GM12872 (cell line): Measurements from ENCODE around the gene ELMO2.

Experiments used
- TF ChIP-seq, protein P1 (sequence below): IDR thresholded peaks from 3 replicates; pipeline ENCODE4 v1.5.1; 2011; ENCODE audit warnings: low read depth, mild to moderate bottlenecking, low read length, moderate library complexity; ENCODE audit not compliant: insufficient read depth

Gene ELMO2, protein sequence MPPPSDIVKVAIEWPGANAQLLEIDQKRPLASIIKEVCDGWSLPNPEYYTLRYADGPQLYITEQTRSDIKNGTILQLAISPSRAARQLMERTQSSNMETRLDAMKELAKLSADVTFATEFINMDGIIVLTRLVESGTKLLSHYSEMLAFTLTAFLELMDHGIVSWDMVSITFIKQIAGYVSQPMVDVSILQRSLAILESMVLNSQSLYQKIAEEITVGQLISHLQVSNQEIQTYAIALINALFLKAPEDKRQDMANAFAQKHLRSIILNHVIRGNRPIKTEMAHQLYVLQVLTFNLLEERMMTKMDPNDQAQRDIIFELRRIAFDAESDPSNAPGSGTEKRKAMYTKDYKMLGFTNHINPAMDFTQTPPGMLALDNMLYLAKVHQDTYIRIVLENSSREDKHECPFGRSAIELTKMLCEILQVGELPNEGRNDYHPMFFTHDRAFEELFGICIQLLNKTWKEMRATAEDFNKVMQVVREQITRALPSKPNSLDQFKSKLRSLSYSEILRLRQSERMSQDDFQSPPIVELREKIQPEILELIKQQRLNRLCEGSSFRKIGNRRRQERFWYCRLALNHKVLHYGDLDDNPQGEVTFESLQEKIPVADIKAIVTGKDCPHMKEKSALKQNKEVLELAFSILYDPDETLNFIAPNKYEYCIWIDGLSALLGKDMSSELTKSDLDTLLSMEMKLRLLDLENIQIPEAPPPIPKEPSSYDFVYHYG

DNA sequence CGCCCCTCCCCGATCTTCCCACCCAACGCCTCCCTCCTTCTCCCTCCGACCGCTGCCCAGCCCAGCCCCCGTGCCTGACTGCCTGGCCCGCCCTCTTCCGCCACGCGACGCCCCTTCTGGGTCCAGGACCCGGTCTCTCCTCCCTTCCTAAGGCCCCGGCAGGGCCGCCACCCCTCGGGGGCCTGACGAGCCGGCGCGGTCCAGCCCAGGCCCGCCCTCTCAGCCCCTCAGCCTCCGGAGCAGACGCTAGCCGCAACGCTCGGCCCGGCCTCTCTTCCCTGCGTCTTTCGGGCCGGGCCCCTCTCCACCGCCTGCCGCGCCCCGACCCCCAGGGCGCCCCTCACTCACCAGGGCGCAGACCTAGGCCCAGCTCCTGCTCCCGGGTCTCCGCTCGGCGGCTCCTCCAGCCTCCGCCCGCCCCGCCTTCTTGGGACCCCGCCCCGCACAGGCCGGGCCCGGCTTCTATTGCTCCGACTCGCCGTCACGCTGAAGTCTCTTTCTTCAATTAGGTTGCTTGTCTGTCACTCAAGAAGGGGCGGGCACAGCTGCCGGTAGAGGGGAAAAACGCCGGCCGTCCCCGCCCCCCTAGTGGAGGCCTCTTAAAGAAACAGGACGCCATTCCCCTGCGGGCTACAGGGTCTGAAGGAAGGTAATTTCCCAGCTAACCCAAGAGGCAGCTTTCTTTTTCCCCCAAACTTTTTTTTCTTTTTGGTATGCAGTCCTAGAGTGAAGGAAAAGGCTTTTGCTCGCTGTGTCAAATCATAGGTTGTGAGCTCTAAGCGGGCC lies at the start of gene ELMO2:
TSS of gene ELMO2 (minus strand) at position 416 of the 786 bp plus-strand sequence. CDS start 12,133 bp downstream, outside the sequence.
- TF ChIP-seq, protein P1, sequence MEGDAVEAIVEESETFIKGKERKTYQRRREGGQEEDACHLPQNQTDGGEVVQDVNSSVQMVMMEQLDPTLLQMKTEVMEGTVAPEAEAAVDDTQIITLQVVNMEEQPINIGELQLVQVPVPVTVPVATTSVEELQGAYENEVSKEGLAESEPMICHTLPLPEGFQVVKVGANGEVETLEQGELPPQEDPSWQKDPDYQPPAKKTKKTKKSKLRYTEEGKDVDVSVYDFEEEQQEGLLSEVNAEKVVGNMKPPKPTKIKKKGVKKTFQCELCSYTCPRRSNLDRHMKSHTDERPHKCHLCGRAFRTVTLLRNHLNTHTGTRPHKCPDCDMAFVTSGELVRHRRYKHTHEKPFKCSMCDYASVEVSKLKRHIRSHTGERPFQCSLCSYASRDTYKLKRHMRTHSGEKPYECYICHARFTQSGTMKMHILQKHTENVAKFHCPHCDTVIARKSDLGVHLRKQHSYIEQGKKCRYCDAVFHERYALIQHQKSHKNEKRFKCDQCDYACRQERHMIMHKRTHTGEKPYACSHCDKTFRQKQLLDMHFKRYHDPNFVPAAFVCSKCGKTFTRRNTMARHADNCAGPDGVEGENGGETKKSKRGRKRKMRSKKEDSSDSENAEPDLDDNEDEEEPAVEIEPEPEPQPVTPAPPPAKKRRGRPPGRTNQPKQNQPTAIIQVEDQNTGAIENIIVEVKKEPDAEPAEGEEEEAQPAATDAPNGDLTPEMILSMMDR = no peak

DNA sequence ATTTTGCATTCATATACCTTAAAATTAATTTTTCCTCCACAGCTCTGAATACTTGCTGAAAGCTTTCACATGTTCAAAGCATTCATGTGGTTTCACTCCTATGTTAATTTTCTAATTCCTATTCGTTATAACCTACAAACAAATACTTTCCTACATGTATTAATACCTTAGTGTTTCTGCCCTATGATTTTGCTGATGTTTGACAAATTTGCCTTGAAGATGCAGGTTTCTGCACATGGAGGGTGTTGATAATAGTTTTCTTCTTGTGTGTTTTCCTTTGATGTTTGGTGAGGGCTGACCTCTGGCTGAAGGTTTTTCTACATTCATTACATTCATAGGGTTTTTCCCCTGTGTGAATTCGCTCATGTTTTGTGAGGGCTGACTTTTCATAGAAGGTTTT lies 49.3 kb upstream of the ELMO2 start:
- TF ChIP-seq, protein P1 = no peak

DNA sequence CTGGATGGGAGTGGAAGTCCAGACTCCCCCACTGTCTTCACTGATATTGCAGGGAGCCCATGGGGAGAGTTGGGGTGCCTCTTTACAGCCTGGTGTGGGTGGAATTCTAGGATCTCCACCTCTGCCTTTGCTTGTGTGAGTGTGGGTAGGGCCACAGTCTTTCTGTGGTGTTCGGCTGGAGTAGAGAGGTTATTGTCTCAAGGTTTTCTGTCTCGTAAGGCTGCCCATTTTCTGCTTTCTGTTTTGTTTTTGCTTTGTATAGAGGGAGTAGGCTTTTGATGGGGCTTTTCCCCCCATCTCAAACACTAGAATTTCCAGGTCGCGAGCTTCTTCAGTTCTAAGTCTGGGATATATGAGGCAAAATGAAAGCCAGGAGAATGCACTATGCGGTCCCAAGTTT lies 40.4 kb upstream of the ELMO2 start:
- TF ChIP-seq, protein P1 = no peak

DNA sequence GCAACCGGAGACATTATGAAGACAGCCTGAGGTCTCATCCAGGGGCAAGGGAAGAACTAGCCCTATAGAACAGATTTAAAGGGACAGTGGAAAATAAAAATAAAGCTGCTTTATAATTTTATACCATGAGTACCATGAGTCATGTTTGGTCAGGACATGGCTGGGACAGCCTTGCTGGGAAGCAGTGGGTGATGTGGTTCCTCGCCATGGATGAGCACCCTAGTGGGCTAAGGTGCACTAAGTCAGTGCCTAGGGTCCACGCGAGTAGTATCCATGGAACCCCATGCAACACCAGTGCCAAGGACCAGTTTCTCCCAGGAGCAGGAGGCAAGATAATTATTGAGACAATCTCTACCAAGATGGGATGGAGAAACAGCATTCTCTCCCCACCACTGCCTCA lies 33.4 kb upstream of the ELMO2 start:
- TF ChIP-seq, protein P1 = no peak

DNA sequence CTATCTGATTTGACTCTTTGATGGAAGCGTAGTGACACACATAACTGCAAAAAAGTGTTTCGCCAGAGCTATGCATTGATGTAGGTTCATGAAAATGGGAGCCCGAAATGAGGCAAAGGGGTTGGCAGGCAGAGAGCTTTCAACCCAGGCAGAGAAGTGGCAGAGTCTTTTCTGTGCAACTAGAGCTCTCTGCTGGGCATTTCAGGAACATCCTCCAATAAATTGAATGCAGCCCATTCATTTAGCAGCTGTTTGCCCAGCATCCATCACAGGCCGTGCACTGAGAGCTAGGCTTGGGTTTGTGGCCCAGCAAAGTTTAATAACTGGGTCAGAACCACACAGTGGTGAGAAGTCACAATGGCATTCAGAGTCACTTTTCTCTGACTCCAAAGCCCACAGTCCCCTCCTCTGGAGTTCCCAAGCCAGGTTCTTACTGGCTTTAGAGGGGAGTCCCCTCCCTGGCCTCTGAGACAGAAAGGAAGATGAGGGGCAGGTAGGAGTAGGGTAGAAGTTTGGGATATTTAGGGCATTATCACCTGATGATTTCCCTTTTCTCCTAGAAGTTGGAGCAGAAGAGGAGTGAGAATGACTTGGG lies 31.8 kb upstream of the ELMO2 start:
- TF ChIP-seq, protein P1 = peak; percentile 57

DNA sequence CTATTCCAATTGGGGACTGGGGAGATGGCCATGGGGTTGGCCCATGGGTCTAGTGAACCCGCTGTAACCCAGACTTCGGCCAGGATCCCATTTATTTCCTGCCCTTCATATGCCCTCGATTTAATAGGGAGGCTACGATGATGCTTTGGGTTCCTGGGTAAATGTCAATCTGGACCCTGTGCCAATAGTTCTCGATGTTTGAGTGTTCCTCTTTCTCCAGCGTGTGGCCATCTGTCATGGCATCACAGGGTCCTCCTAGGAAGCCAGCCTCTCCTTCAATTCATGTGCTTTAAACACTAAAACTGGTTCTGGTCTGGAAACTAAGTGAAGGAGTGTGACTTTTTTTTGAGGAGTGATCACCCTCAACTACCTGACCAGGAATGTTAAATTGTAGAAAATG lies 28.7 kb upstream of the ELMO2 start:
- TF ChIP-seq, protein P1 = no peak
